MCF 10A (cell line): Measurements from ENCODE around the gene CNGA3. TPM values are rescaled to one million over a fixed set of nuclear protein-coding genes. Genes with fewer than 3 reads are reported as not detected.

ENCODE experiments used
- BruUV-seq: library from RNA; stranded (reverse); fragments of 400-500 nt; replicated peaks from 2 replicates; lab custom pipeline; 2021; lab: Mats Ljungman, UMichigan
- CTCF ChIA-PET: fragments of 300-600 bp; sonication (Branson Sonifier 250); formaldehyde crosslinking; extraction: SDS; loops from one replicate; lab custom pipeline; 2021; ENCODE audit warnings: antibody characterized with exemption, inconsistent platforms; lab: Yijun Ruan, JAX
- POLR2A ChIA-PET: fragments of 300-600, 350-650 bp; sonication (Branson Sonifier 250); formaldehyde crosslinking; extraction: SDS; loops from one replicate; lab custom pipeline; 2020; ENCODE audit warnings: antibody characterized with exemption, inconsistent platforms; lab: Yijun Ruan, JAX
- DNase-seq: peaks from one replicate; pipeline ENCODE4 v3.0.0-alpha.2; 2018; ENCODE audit not compliant: unreplicated experiment
- H3K27ac Mint-ChIP-seq: one replicate; pipeline ENCODE4 v1.8.0; 2022; ENCODE audit warnings: mild to moderate bottlenecking, low read depth, mixed read lengths; ENCODE audit not compliant: unreplicated experiment
- H3K27me3 Mint-ChIP-seq: one replicate; pipeline ENCODE4 v1.8.0; 2022; ENCODE audit warnings: mixed read lengths; ENCODE audit not compliant: insufficient read depth, unreplicated experiment
- H3K36me3 Mint-ChIP-seq: one replicate; pipeline ENCODE4 v1.8.0; 2022; ENCODE audit warnings: mild to moderate bottlenecking, moderate library complexity, mixed read lengths; ENCODE audit not compliant: insufficient read depth, unreplicated experiment
- H3K4me1 Mint-ChIP-seq: one replicate; pipeline ENCODE4 v1.8.0; 2022; ENCODE audit warnings: mixed read lengths; ENCODE audit not compliant: insufficient read depth, unreplicated experiment
- H3K4me3 Mint-ChIP-seq: one replicate; pipeline ENCODE4 v1.8.0; 2022; ENCODE audit warnings: mild to moderate bottlenecking, moderate library complexity, mixed read lengths; ENCODE audit not compliant: unreplicated experiment
- H3K9me3 Mint-ChIP-seq: one replicate; pipeline ENCODE4 v1.8.0; 2022; ENCODE audit warnings: mixed read lengths; ENCODE audit not compliant: unreplicated experiment
- CTCF ChIP-seq: fragments of 200-600 bp; IDR thresholded peaks from one replicate; pipeline ENCODE4 v1.8.0; 2022; ENCODE audit warnings: antibody characterized with exemption, mild to moderate bottlenecking; ENCODE audit not compliant: unreplicated experiment
- intact Hi-C: fragments of 100-400 bp; cut with micrococcal nuclease; formaldehyde crosslinking; loops from 2 replicates; pipeline ENCODE4 v1.14.1; 2022
- total RNA-seq: library from RNA; stranded (reverse); gene quantifications from 2 replicates; pipeline ENCODE4 v1.2.3, GENCODE V29; 2022

The CNGA3 gene
- total RNA-seq, 1 experiment from 2014 or later, result not detected

- intact Hi-C loops, result no loop called here
- H3K9me3 Mint-ChIP-seq, result no peaks in the 10 kb centered on the region
Measured at GRCh38 chr2:98444436-98445176, 98.3 kb downstream of the CNGA3 start, which contains the start of gene INPP4A. Gene INPP4A (plus strand): TSS chr2:98444858. CDS start chr2:98520049, 75,191 bp downstream.

GRCh38 chr2:98445177-98445682 is 99.0 kb downstream of the CNGA3 start:
- BruUV-seq, result no TSS peak
- POLR2A ChIA-PET, result no interaction called here
- peak overlapping the region; percentile 90 for H3K4me3 Mint-ChIP-seq

More at GRCh38 chr2:98444436-98445176, 98.3 kb downstream of the CNGA3 start, which contains the start of gene INPP4A:
- H3K36me3 Mint-ChIP-seq, result no peaks in the 10 kb centered on the region
- peak within 1 kb of the TSS; percentile 87 for H3K27ac Mint-ChIP-seq
- H3K4me1 Mint-ChIP-seq, result peaks cover 9% of the 10 kb centered on the region
- peak; percentile 68 for DNase-seq
- CTCF ChIA-PET, result interaction anchor here (0.6 kb wide), 1 partner anchor 145 kb away, joined by 3 read pairs; no protein-coding TSS in a partner anchor
- H3K4me3 Mint-ChIP-seq, result peak within 1 kb of the TSS; percentile 90
- POLR2A ChIA-PET, result no interaction called here
- BruUV-seq, result no TSS peak
- TF ChIP-seq CTCF, result no peak
- H3K27me3 Mint-ChIP-seq, result peaks cover 17% of the 10 kb centered on the region

GRCh38 chr2:98445683-98446581 is 99.7 kb downstream of the CNGA3 start:
- no peaks in the 10 kb centered on the region for H3K9me3 Mint-ChIP-seq
- H3K4me3 Mint-ChIP-seq, result peak overlapping the region; percentile 90
- BruUV-seq, result TSS peak; percentile 26
- peaks cover 9% of the 10 kb centered on the region for H3K4me1 Mint-ChIP-seq
- no peak for DNase-seq
- intact Hi-C loops, result no loop called here
- peak overlapping the region; percentile 87 for H3K27ac Mint-ChIP-seq
- peaks cover 4% of the 10 kb centered on the region for H3K27me3 Mint-ChIP-seq
- no peaks in the 10 kb centered on the region for H3K36me3 Mint-ChIP-seq
- ChIA-PET POLR2A (interaction anchor here (0.6 to 2.0 kb wide), 3 partner anchors 11 to 515 kb away, joined by 3 to 6 read pairs (median 4); no protein-coding TSS in a partner anchor), CTCF (interaction anchor here (0.6 to 1.4 kb wide), 5 partner anchors 18 to 712 kb away, joined by 3 to 7 read pairs (median 5); no protein-coding TSS in a partner anchor)
- no peak for TF ChIP-seq CTCF

More at GRCh38 chr2:98445177-98445682, 99.0 kb downstream of the CNGA3 start:
- Mint-ChIP-seq H3K9me3 (no peaks in the 10 kb centered on the region), H3K4me1 (peaks cover 9% of the 10 kb centered on the region), H3K27ac (peak overlapping the region; percentile 87), H3K36me3 (no peaks in the 10 kb centered on the region), H3K27me3 (peaks cover 11% of the 10 kb centered on the region)
- intact Hi-C loops, result no loop called here
- TF ChIP-seq CTCF, result no peak
- DNase-seq, result peak; percentile 19
- CTCF ChIA-PET, result interaction anchor here (0.6 kb wide), 2 partner anchors 144 to 711 kb away, joined by 3 to 7 read pairs; no protein-coding TSS in a partner anchor
